Myometrial cell (primary cell): ENCODE data around the gene KRTAP19-5. TPM values are rescaled to one million over a fixed set of nuclear protein-coding genes. Genes with fewer than 3 reads are reported as not detected.

Experiments used
- total RNA-seq: library from RNA; depleted of rRNA; stranded (reverse); fragments of >200 nt; gene quantifications from 2 replicates; pipeline ENCODE4 v1.2.3, GENCODE V29; 2015

The KRTAP19-5 gene
- not detected in 2 replicates for total RNA-seq

GRCh38 chr21:30502041-30502440 is at the start of gene KRTAP19-5:
Gene KRTAP19-5 (minus strand): TSS chr21:30502141. CDS start chr21:30502090, 51 bp downstream.

GRCh38 chr21:30541764-30542163 is 39.8 kb upstream of the KRTAP19-5 start, which contains the start of gene KRTAP19-6:
Gene KRTAP19-6 (minus strand): TSS chr21:30541864. CDS start chr21:30541833, 31 bp downstream.

GRCh38 chr21:30497065-30497464 is 4.9 kb downstream of the KRTAP19-5 start, which contains the start of gene KRTAP19-4:
Gene KRTAP19-4 (minus strand): TSS chr21:30497165. CDS start chr21:30497110, 55 bp downstream.

GRCh38 chr21:30491963-30492428 is 9.9 kb downstream of the KRTAP19-5 start, which contains the start of gene KRTAP19-3:
Gene KRTAP19-3 (minus strand): TSS chr21:30492013. CDS start chr21:30491957, 56 bp downstream.

GRCh38 chr21:30487336-30487735 is 14.6 kb downstream of the KRTAP19-5 start, which contains the start of gene KRTAP19-2:
Gene KRTAP19-2 (minus strand): TSS chr21:30487436. CDS start chr21:30487348, 88 bp downstream.

GRCh38 chr21:30480145-30480544 is 21.8 kb downstream of the KRTAP19-5 start, which contains the start of gene KRTAP19-1:
Gene KRTAP19-1 (minus strand): TSS chr21:30480367. CDS start chr21:30480317, 50 bp downstream.

Other genes starting within 250 kb of the KRTAP19-5 start
- gene KRTAP24-1, start 219.2 kb downstream of the KRTAP19-5 start, total RNA-seq: not detected in 2 replicates
- gene KRTAP25-1, start 212.6 kb downstream of the KRTAP19-5 start, total RNA-seq: not detected in 2 replicates
- gene KRTAP26-1, start 181.8 kb downstream of the KRTAP19-5 start, total RNA-seq: not detected in 2 replicates
- not detected in 2 replicates for gene KRTAP27-1, start 164.4 kb downstream of the KRTAP19-5 start, total RNA-seq
- gene KRTAP23-1, start 153.5 kb downstream of the KRTAP19-5 start, total RNA-seq: not detected in 2 replicates
- not detected in 2 replicates for gene KRTAP13-2, start 129.9 kb downstream of the KRTAP19-5 start, total RNA-seq
- gene KRTAP13-1, start 106.1 kb downstream of the KRTAP19-5 start, total RNA-seq: not detected in 2 replicates
- not detected in 2 replicates for gene KRTAP13-3, start 76.2 kb downstream of the KRTAP19-5 start, total RNA-seq
- gene KRTAP13-4, start 71.9 kb downstream of the KRTAP19-5 start, total RNA-seq: not detected in 2 replicates
- gene KRTAP15-1, start 61.9 kb downstream of the KRTAP19-5 start, total RNA-seq: not detected in 2 replicates
- gene KRTAP19-1, start 21.8 kb downstream of the KRTAP19-5 start, total RNA-seq: not detected in 2 replicates
- gene KRTAP19-2, start 14.7 kb downstream of the KRTAP19-5 start, total RNA-seq: not detected in 2 replicates
- not detected in 2 replicates for gene KRTAP19-3, start 10.1 kb downstream of the KRTAP19-5 start, total RNA-seq
- gene KRTAP19-4, start 5.0 kb downstream of the KRTAP19-5 start, total RNA-seq: not detected in 2 replicates
- gene KRTAP19-6, start 39.7 kb upstream of the KRTAP19-5 start, total RNA-seq: not detected in 2 replicates
- gene KRTAP19-7, start 59.2 kb upstream of the KRTAP19-5 start, total RNA-seq: not detected in 2 replicates
- not detected in 2 replicates for gene KRTAP22-2, start 88.3 kb upstream of the KRTAP19-5 start, total RNA-seq
- gene KRTAP6-3, start 90.3 kb upstream of the KRTAP19-5 start, total RNA-seq: not detected in 2 replicates
- gene KRTAP6-2, start 96.8 kb upstream of the KRTAP19-5 start, total RNA-seq: not detected in 2 replicates
- not detected in 2 replicates for gene KRTAP22-1, start 98.9 kb upstream of the KRTAP19-5 start, total RNA-seq
- not detected in 2 replicates for gene KRTAP6-1, start 111.8 kb upstream of the KRTAP19-5 start, total RNA-seq
- gene KRTAP20-1, start 114.3 kb upstream of the KRTAP19-5 start, total RNA-seq: not detected in 2 replicates
- gene KRTAP20-4, start 118.5 kb upstream of the KRTAP19-5 start, total RNA-seq: not detected in 2 replicates
- not detected in 2 replicates for gene KRTAP20-2, start 133.1 kb upstream of the KRTAP19-5 start, total RNA-seq
- gene KRTAP20-3, start 140.7 kb upstream of the KRTAP19-5 start, total RNA-seq: not detected in 2 replicates
- not detected in 2 replicates for gene KRTAP21-3, start 216.6 kb upstream of the KRTAP19-5 start, total RNA-seq
- not detected in 2 replicates for gene KRTAP21-2, start 245.1 kb upstream of the KRTAP19-5 start, total RNA-seq